T-helper 17 cell (primary cell): ENCODE measurements around the gene SAMD4A. TPM values are rescaled to one million over a fixed set of nuclear protein-coding genes. Genes with fewer than 3 reads are reported as not detected.

Experiments
- ATAC-seq: fragments of 150-1000 bp; cut with Tn5 transposase; 2 replicates; pipeline ENCODE4 v1.10.0; 2021; ENCODE audit warnings: mild to moderate bottlenecking, moderate library complexity
- DNase-seq, 3 donors: peaks; one replicate each; pipeline versions ENCODE4 v3.0.0 to v3.0.0-alpha.2; 2020 to 2021
- H3K9me3 ChIP-seq: one replicate; pipeline ENCODE4 v1.7.0; 2013; ENCODE audit warnings: low read length, mild to moderate bottlenecking; ENCODE audit not compliant: control insufficient read depth, poor library complexity, severe bottlenecking
- H3K27ac Mint-ChIP-seq: one replicate; pipeline ENCODE4 v1.8.0; 2022; ENCODE audit warnings: mild to moderate bottlenecking, moderate library complexity, mixed read lengths
- H3K27me3 Mint-ChIP-seq: one replicate; pipeline ENCODE4 v1.8.0; 2022; ENCODE audit warnings: mixed read lengths
- H3K36me3 Mint-ChIP-seq: one replicate; pipeline ENCODE4 v1.8.0; 2022; ENCODE audit warnings: low read depth, mixed read lengths
- H3K4me1 Mint-ChIP-seq: one replicate; pipeline ENCODE4 v1.8.0; 2022; ENCODE audit warnings: mild to moderate bottlenecking, mixed read lengths
- H3K4me3 Mint-ChIP-seq: one replicate; pipeline ENCODE4 v1.8.0; 2022; ENCODE audit warnings: mild to moderate bottlenecking, moderate library complexity, mixed read lengths
- total RNA-seq, 4 donors: library from RNA in 2 of 4; stranded (reverse) in 2 of 4; gene quantifications; one replicate each; pipeline ENCODE4 v1.2.3 and lab custom pipeline; 2022 to 2026

Gene SAMD4A
- total RNA-seq, 2 donors from 2014 or later: 6.5 to 6.9 TPM

DNA sequence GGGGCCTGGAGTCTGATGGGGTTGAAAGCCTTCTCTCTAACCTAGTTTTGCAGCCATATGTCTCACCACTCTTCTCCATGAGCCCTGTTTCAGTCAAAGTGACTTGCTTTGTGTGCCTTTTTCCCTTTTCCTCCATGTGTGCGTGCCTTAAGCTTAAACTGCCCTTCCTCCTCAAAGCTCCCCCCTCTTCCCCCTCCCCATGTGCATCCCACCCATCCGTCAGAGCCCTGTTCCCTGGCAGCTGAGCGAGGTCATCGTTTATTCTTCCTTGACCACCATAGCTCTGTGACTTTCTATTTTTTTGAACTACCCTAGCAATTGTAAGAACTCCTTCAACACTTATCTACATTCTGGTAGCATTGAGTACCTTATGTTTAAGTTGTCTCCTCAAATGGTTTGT is 24.9 kb downstream of the SAMD4A start:
- Mint-ChIP-seq H3K36me3 (peaks cover 2% of the 10 kb centered on the region), H3K27ac (no peak overlapping the region), H3K27me3 (peaks cover 27% of the 10 kb centered on the region), H3K4me1 (peaks cover 12% of the 10 kb centered on the region), H3K4me3 (no peak overlapping the region)
- no peaks in the 10 kb centered on the region for H3K9me3 ChIP-seq
- no peak for DNase-seq
- no peak for ATAC-seq

DNA sequence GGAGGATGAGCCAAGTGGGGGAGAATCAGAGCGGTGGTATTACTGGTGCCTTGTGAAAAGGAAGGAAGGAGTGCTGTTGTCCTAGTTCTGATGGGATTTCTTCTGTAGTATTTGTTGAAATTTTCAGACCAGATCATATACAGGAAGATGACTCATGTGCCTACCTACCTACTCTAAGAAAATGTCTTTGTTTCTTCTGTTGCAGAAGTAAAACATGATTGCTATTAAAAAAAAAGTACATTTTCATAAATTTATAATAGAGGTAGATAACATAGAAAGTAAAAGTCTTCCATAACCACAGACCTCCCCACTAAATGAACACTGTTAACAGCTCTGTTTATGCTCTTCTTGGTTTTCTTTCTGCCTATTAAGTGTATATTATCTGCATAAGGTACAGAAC is 26.9 kb downstream of the SAMD4A start:
- Mint-ChIP-seq H3K4me3 (no peak overlapping the region), H3K36me3 (peaks cover 2% of the 10 kb centered on the region), H3K4me1 (peaks cover 12% of the 10 kb centered on the region), H3K27ac (no peak overlapping the region), H3K27me3 (peaks cover 27% of the 10 kb centered on the region)
- no peak for DNase-seq
- H3K9me3 ChIP-seq: no peaks in the 10 kb centered on the region
- ATAC-seq: no peak

GRCh38 chr14:54594537-54594936 is 27.6 kb downstream of the SAMD4A start:
- Mint-ChIP-seq H3K27me3 (peaks cover 30% of the 10 kb centered on the region), H3K27ac (no peak overlapping the region), H3K4me3 (no peak overlapping the region), H3K36me3 (peaks cover 2% of the 10 kb centered on the region), H3K4me1 (peaks cover 12% of the 10 kb centered on the region)
- DNase-seq (no peak), ATAC-seq (no peak)
- H3K9me3 ChIP-seq: no peaks in the 10 kb centered on the region

- H3K27me3 Mint-ChIP-seq: peaks cover 32% of the 10 kb centered on the region
- H3K27ac Mint-ChIP-seq: no peak overlapping the region
- no peak for DNase-seq
- no peaks in the 10 kb centered on the region for H3K9me3 ChIP-seq
- H3K4me3 Mint-ChIP-seq: no peak overlapping the region
- no peak for ATAC-seq
- H3K36me3 Mint-ChIP-seq: no peaks in the 10 kb centered on the region
- H3K4me1 Mint-ChIP-seq: peaks cover 10% of the 10 kb centered on the region
Measured at GRCh38 chr14:54597795-54598443, 31.0 kb downstream of the SAMD4A start.

DNA sequence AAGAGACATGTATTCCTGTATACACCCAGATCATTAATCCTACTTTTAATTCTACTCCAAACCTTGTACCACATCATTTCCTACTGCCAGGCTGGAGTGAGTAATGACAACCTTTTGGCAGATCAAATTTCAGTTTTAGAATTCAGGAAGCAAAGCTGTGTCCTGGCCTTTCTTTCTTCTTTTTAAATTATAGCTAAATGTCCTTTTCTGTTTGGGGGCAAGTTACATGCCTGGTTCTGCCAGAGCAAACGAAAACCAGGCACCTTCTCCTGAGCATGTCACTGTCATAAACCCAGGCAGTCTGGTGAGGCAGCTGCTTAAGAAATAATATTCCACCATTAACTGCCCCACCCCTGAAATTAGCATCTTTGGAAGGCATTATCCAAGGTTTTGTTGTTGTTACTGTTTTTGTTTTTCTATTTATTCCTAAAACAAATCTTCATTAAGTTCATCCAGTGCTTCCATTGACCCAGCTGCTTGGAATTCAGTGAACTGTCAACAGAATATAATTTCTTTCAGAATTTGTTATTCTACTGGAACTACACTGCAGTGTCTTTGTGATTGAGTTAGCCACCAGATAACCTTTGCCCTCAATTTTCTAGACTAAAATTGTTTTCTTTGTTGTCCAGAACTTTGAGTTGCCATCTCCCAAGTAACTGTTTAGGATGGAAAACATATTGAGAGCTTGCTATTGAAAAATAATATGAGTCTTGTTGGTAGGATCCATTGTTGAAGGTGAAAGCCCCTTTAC is 33.2 kb downstream of the SAMD4A start:
- no peak for DNase-seq
- H3K27me3 Mint-ChIP-seq: peaks cover 28% of the 10 kb centered on the region

GRCh38 chr14:54600717-54601109 is 33.8 kb downstream of the SAMD4A start:
- no peak overlapping the region for H3K27ac Mint-ChIP-seq

More for the DNA sequence above, 33.2 kb downstream of the SAMD4A start:
- Mint-ChIP-seq H3K4me3 (no peak overlapping the region), H3K27ac (no peak overlapping the region), H3K4me1 (no peaks in the 10 kb centered on the region), H3K36me3 (peaks cover 4% of the 10 kb centered on the region)
- no peak for ATAC-seq
- H3K9me3 ChIP-seq: no peaks in the 10 kb centered on the region

DNA sequence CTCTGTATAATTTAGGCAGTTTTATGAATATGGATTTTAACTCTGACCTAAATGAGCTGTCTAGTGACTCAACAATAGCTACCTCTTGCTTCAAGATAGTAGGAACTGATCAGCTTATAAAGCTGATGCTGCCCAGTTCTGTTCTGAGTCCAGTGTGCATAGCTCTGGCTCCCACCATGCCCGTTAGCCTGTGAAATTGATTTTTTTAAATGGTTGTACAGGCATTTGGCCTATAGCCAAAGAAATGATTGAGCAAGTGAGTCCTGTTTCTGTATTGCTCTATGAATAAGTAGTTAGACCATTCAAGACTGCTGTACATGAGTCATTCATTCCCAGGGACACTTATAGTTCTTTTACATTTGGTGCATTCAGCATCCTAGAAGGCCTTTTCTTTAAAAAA is 36.4 kb downstream of the SAMD4A start:
- no peak overlapping the region for H3K27ac Mint-ChIP-seq
- no peak overlapping the region for H3K4me3 Mint-ChIP-seq
- peaks cover 18% of the 10 kb centered on the region for H3K27me3 Mint-ChIP-seq
- DNase-seq (no peak), ATAC-seq (no peak)
- no peaks in the 10 kb centered on the region for H3K9me3 ChIP-seq
- peaks cover 5% of the 10 kb centered on the region for H3K4me1 Mint-ChIP-seq
- H3K36me3 Mint-ChIP-seq: peaks cover 4% of the 10 kb centered on the region

More at GRCh38 chr14:54600717-54601109, 33.8 kb downstream of the SAMD4A start:
- H3K36me3 Mint-ChIP-seq: peaks cover 4% of the 10 kb centered on the region
- DNase-seq (no peak), ATAC-seq (no peak)
- H3K9me3 ChIP-seq: no peaks in the 10 kb centered on the region
- H3K4me1 Mint-ChIP-seq: no peaks in the 10 kb centered on the region
- peaks cover 25% of the 10 kb centered on the region for H3K27me3 Mint-ChIP-seq
- no peak overlapping the region for H3K4me3 Mint-ChIP-seq

- no peaks in the 10 kb centered on the region for H3K9me3 ChIP-seq
- DNase-seq: peak in 1 of 3 donors; percentile 15
- Mint-ChIP-seq H3K4me3 (no peak overlapping the region), H3K27ac (no peak overlapping the region), H3K27me3 (peaks cover 10% of the 10 kb centered on the region), H3K36me3 (peaks cover 4% of the 10 kb centered on the region), H3K4me1 (peaks cover 9% of the 10 kb centered on the region)
- peak; percentile 74 for ATAC-seq
Measured at GRCh38 chr14:54606178-54606577, 39.2 kb downstream of the SAMD4A start.

DNA sequence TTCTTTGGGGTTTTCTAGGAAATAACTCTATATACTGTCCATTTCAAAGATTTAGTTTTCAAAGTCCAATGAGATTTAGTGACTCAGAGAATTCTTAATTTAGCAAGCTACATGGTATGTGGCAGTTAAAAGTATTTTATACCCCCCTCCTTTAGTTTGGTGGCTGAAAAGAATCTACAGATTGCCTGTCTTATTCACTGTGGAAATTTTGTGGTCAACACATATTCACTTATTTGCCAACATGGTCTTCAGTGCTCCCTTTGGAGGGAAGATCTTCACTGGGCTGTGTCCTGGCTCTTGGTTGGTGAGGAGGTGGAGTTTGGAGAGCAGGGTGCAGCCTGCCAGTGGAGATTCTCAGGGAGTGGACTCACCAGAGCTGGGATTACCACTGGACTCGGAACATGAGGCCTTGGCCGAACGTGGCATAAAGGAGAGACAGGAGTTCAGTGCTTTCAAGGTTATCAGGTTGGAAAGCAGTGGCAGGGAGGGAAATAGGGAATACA is 39.8 kb downstream of the SAMD4A start:
- no peak for ATAC-seq
- H3K9me3 ChIP-seq: no peaks in the 10 kb centered on the region
- no peak for DNase-seq
- H3K4me3 Mint-ChIP-seq: no peak overlapping the region
- H3K4me1 Mint-ChIP-seq: peaks cover 9% of the 10 kb centered on the region
- peaks cover 5% of the 10 kb centered on the region for H3K27me3 Mint-ChIP-seq
- H3K27ac Mint-ChIP-seq: no peak overlapping the region
- H3K36me3 Mint-ChIP-seq: peaks cover 4% of the 10 kb centered on the region

GRCh38 chr14:54609576-54609975 is 42.6 kb downstream of the SAMD4A start:
- H3K9me3 ChIP-seq: no peaks in the 10 kb centered on the region
- Mint-ChIP-seq H3K36me3 (no peaks in the 10 kb centered on the region), H3K4me3 (peak overlapping the region; percentile 21), H3K27me3 (peaks cover 5% of the 10 kb centered on the region), H3K27ac (peak overlapping the region; percentile 24), H3K4me1 (peaks cover 9% of the 10 kb centered on the region)
- no peak for DNase-seq
- ATAC-seq: no peak

GRCh38 chr14:54610051-54610977 is 43.4 kb downstream of the SAMD4A start:
- ATAC-seq (no peak), DNase-seq (no peak)
- H3K9me3 ChIP-seq: no peaks in the 10 kb centered on the region
- Mint-ChIP-seq H3K27ac (peak overlapping the region; percentile 24), H3K4me1 (peaks cover 9% of the 10 kb centered on the region), H3K27me3 (peaks cover 5% of the 10 kb centered on the region), H3K36me3 (no peaks in the 10 kb centered on the region), H3K4me3 (peak overlapping the region; percentile 21)

- Mint-ChIP-seq H3K36me3 (no peaks in the 10 kb centered on the region), H3K4me1 (peaks cover 3% of the 10 kb centered on the region), H3K4me3 (no peak overlapping the region), H3K27ac (no peak overlapping the region), H3K27me3 (peaks cover 5% of the 10 kb centered on the region)
- ATAC-seq (no peak), DNase-seq (no peak)
- no peaks in the 10 kb centered on the region for H3K9me3 ChIP-seq
Measured at GRCh38 chr14:54614296-54614695, 47.4 kb downstream of the SAMD4A start.

GRCh38 chr14:54617467-54617866 is 50.5 kb downstream of the SAMD4A start:
- Mint-ChIP-seq H3K4me3 (no peak overlapping the region), H3K27me3 (no peaks in the 10 kb centered on the region), H3K36me3 (no peaks in the 10 kb centered on the region), H3K4me1 (peaks cover 3% of the 10 kb centered on the region), H3K27ac (no peak overlapping the region)
- H3K9me3 ChIP-seq: no peaks in the 10 kb centered on the region
- DNase-seq (no peak), ATAC-seq (no peak)
